ENCODE measurements around the gene FAM161A.

The FAM161A gene

GRCh38 chr2:61787941-61788563, 65.8 kb downstream of the FAM161A start:
- FAIRE-seq (no peak), DNase-seq (ENCODE audit: low spot score) (no peak)

- FAIRE-seq = no peak
Measured at GRCh38 chr2:61786876-61787275, 67.0 kb downstream of the FAM161A start.

GRCh38 chr2:61785583-61785982, 68.3 kb downstream of the FAM161A start:
- DNase-seq (ENCODE audit: low spot score) (no peak), FAIRE-seq (no peak)

More at GRCh38 chr2:61786876-61787275, 67.0 kb downstream of the FAM161A start:
- no peak for DNase-seq (ENCODE audit: low spot score)

- FAIRE-seq (no peak), DNase-seq (ENCODE audit: low spot score) (no peak)
Measured at GRCh38 chr2:61784643-61785042, 69.2 kb downstream of the FAM161A start.

GRCh38 chr2:61775956-61776570, 77.8 kb downstream of the FAM161A start:
- DNase-seq (ENCODE audit: low spot score) = no peak
- FAIRE-seq = no peak
